HFFc6 (cell line): ENCODE measurements around the gene MAPKAPK5. TPM values are rescaled to one million over a fixed set of nuclear protein-coding genes. Genes with fewer than 3 reads are reported as not detected.

Source experiments
- DNase-seq: peaks from one replicate; pipeline ENCODE4 v3.0.0-alpha.2; 2018
- H3K27ac Mint-ChIP-seq: 2 replicates; pipeline ENCODE4 v1.8.0; 2020; ENCODE audit warnings: mild to moderate bottlenecking, mixed read lengths
- H3K27me3 Mint-ChIP-seq: 2 replicates; pipeline ENCODE4 v1.8.0; 2021; ENCODE audit warnings: mild to moderate bottlenecking, moderate library complexity, mixed read lengths; ENCODE audit not compliant: insufficient read depth
- H3K36me3 Mint-ChIP-seq: 2 replicates; pipeline ENCODE4 v1.8.0; 2021; ENCODE audit warnings: low read depth, mixed read lengths
- H3K4me1 Mint-ChIP-seq: 2 replicates; pipeline ENCODE4 v1.8.0; 2020; ENCODE audit warnings: low read depth, mixed read lengths
- H3K4me3 Mint-ChIP-seq: 2 replicates; pipeline ENCODE4 v1.8.0; 2020; ENCODE audit warnings: mild to moderate bottlenecking, moderate library complexity, mixed read lengths
- H3K9me3 Mint-ChIP-seq: 2 replicates; pipeline ENCODE4 v1.8.0; 2020; ENCODE audit warnings: mild to moderate bottlenecking, mixed read lengths
- CTCF ChIP-seq: fragments of 200-600 bp; sonication (generic); IDR thresholded peaks from 2 replicates; pipeline ENCODE4 v1.5.0; 2021; ENCODE audit warnings: antibody characterized with exemption, mild to moderate bottlenecking
- total RNA-seq, 6 experiments: library from RNA; stranded (reverse); fragmentation: NEBNext Ultra II Directional; extraction: Animal tissue kit (Norgen Biotek cat#: 25700); gene quantifications; 2 replicates in 1 of 6; 3 replicates in 5 of 6; pipeline ENCODE4 v1.2.3, GENCODE V29; 2021

The MAPKAPK5 gene
- total RNA-seq, 6 experiments from 2014 or later, result 31.2 to 36.7 (median 34.1) TPM

GRCh38 chr12:111868676-111869588 is 26.9 kb downstream of the MAPKAPK5 start:
- no peak overlapping the region for H3K27ac Mint-ChIP-seq
- H3K27me3 Mint-ChIP-seq, result no peaks in the 10 kb centered on the region
- H3K9me3 Mint-ChIP-seq, result no peaks in the 10 kb centered on the region
- no peak for TF ChIP-seq CTCF
- no peak overlapping the region for H3K4me3 Mint-ChIP-seq
- DNase-seq, result no peak
- H3K36me3 Mint-ChIP-seq, result peaks cover 31% of the 10 kb centered on the region
- no peaks in the 10 kb centered on the region for H3K4me1 Mint-ChIP-seq

DNA sequence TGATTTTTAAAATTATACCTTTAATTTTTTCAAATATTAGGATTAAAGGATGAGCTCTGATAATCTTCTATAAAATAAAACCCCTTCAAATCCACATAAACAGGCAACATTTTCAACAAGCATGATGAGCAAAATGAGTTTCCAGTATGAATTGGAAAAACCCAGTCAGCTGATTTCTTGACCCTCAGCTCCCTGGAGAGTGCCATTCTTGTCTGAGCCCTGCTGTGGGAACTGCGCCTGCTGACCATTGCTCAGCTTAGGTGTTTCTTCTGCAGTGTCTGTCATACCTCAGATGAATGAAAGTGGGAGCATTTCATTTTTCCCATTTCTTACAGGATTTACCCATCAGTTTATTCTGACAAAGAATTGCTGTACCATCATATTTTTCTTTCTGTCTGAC is 27.6 kb downstream of the MAPKAPK5 start:
- TF ChIP-seq CTCF, result no peak
- Mint-ChIP-seq H3K9me3 (no peaks in the 10 kb centered on the region), H3K4me3 (no peak overlapping the region), H3K4me1 (no peaks in the 10 kb centered on the region), H3K27me3 (no peaks in the 10 kb centered on the region), H3K27ac (no peak overlapping the region), H3K36me3 (peaks cover 31% of the 10 kb centered on the region)
- DNase-seq, result no peak

- no peak overlapping the region for H3K4me3 Mint-ChIP-seq
- H3K27ac Mint-ChIP-seq, result no peak overlapping the region
- no peak for TF ChIP-seq CTCF
- H3K4me1 Mint-ChIP-seq, result no peaks in the 10 kb centered on the region
- H3K9me3 Mint-ChIP-seq, result no peaks in the 10 kb centered on the region
- no peak for DNase-seq
- H3K36me3 Mint-ChIP-seq, result peaks cover 31% of the 10 kb centered on the region
- H3K27me3 Mint-ChIP-seq, result no peaks in the 10 kb centered on the region
These were observed 28.2 kb downstream of the MAPKAPK5 start for GRCh38 chr12:111870216-111870615.

GRCh38 chr12:111870706-111871105 is 28.7 kb downstream of the MAPKAPK5 start:
- no peak overlapping the region for H3K4me3 Mint-ChIP-seq
- DNase-seq, result no peak
- no peaks in the 10 kb centered on the region for H3K27me3 Mint-ChIP-seq
- H3K27ac Mint-ChIP-seq, result no peak overlapping the region
- H3K4me1 Mint-ChIP-seq, result no peaks in the 10 kb centered on the region
- H3K36me3 Mint-ChIP-seq, result peaks cover 31% of the 10 kb centered on the region
- no peak for TF ChIP-seq CTCF
- H3K9me3 Mint-ChIP-seq, result no peaks in the 10 kb centered on the region

DNA sequence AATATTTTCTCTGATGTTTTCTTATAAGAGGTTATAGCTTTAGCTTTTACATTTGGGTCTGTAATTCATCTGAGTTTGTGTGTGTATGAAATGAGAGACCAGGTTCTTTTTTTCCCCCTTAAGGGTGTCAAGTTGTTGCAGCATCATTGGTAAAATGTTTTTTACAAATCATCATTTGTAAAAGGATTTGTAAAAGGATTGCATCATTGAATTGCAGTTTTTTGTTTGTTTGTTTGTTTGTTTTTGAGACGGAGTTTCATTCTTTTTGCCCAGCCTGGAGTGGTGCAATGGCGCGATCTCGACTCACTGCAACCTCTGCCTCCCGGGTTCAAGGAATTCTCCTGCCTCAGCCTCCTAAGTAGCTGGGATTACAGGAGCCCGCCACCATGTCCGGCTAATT is 31.1 kb downstream of the MAPKAPK5 start:
- no peak for TF ChIP-seq CTCF
- Mint-ChIP-seq H3K4me3 (no peak overlapping the region), H3K27ac (no peak overlapping the region), H3K4me1 (no peaks in the 10 kb centered on the region), H3K36me3 (peaks cover 34% of the 10 kb centered on the region), H3K9me3 (no peaks in the 10 kb centered on the region), H3K27me3 (no peaks in the 10 kb centered on the region)
- DNase-seq, result no peak
